GM18867 (cell line): ENCODE results near the gene PRR20E.
"Not testable (repeated sequence)": the region's sequence is repeated elsewhere in the genome, so short reads cannot be mapped to it uniquely, and the experiment has no call there.

Experiments used
- ATAC-seq: cut with Tn5 transposase; IDR thresholded peaks from one replicate; pipeline ENCODE4 v1.9.1; 2021; ENCODE audit warnings: mild to moderate bottlenecking, moderate library complexity; ENCODE audit not compliant: unreplicated experiment

The PRR20E gene

GRCh38 chr13:57166897-57167296 is at the start of gene PRR20E:
Gene PRR20E (plus strand): TSS chr13:57167197. CDS start chr13:57167584, 387 bp downstream.
- not testable (repeated sequence) for ATAC-seq

GRCh38 chr13:57123681-57124080 is 43.3 kb upstream of the PRR20E start:
- ATAC-seq, result no peak

- ATAC-seq, result no peak
Measured at GRCh38 chr13:57128909-57129308, 38.1 kb upstream of the PRR20E start.

GRCh38 chr13:57136093-57136492 is 30.9 kb upstream of the PRR20E start:
- no peak for ATAC-seq

- ATAC-seq, result no peak
Measured at GRCh38 chr13:57137585-57137984, 29.4 kb upstream of the PRR20E start.

- ATAC-seq, result no peak
Measured at GRCh38 chr13:57138988-57139387, 28.0 kb upstream of the PRR20E start.

- not testable (repeated sequence) for ATAC-seq
Measured at GRCh38 chr13:57139781-57140180, 27.2 kb upstream of the PRR20E start.

- not testable (repeated sequence) for ATAC-seq
Measured at GRCh38 chr13:57140235-57140968, 26.6 kb upstream of the PRR20E start, which contains the start of gene PRR20A. Gene PRR20A (plus strand): TSS chr13:57140918. CDS start chr13:57141305, 387 bp downstream.

- ATAC-seq, result not testable (repeated sequence)
Measured at GRCh38 chr13:57147188-57147587, 19.8 kb upstream of the PRR20E start, which contains the start of gene PRR20B. Gene PRR20B (plus strand): TSS chr13:57147488. CDS start chr13:57147875, 387 bp downstream.

- ATAC-seq, result not testable (repeated sequence)
Measured at GRCh38 chr13:57148106-57148505, 18.9 kb upstream of the PRR20E start.

GRCh38 chr13:57153761-57154160 is 13.2 kb upstream of the PRR20E start, which contains the start of gene PRR20C:
Gene PRR20C (plus strand): TSS chr13:57154061. CDS start chr13:57154448, 387 bp downstream.
- not testable (repeated sequence) for ATAC-seq

GRCh38 chr13:57160332-57160731 is 6.7 kb upstream of the PRR20E start, which contains the start of gene PRR20D:
Gene PRR20D (plus strand): TSS chr13:57160632. CDS start chr13:57161019, 387 bp downstream.
- ATAC-seq, result not testable (repeated sequence)

- no peak for ATAC-seq
Measured at GRCh38 chr13:57191667-57192066, 24.7 kb downstream of the PRR20E start.

- ATAC-seq, result no peak
Measured at GRCh38 chr13:57212989-57213388, 46.0 kb downstream of the PRR20E start.
